Aorta (tissue), 5 donors: Measurements from ENCODE around the gene PIP5K1C. TPM values are rescaled to one million over a fixed set of nuclear protein-coding genes. Genes with fewer than 3 reads are reported as not detected.

ENCODE experiments used
- ATAC-seq: fragments of 200-7000 bp; cut with Tn5 transposase; one replicate; pipeline ENCODE4 v1.9.1; 2022; ENCODE audit warnings: moderate library complexity; ENCODE audit not compliant: low FRiP score
- DNase-seq, 2 donors: peaks; one replicate each; pipeline ENCODE4 v3.0.0-alpha.2; 2020
- H3K27ac ChIP-seq, 2 donors: one replicate each; pipeline ENCODE4 v1.5.1; 2013; ENCODE audit warnings: low read length in 2 of 2, mild to moderate bottlenecking in 2 of 2, moderate library complexity in 2 of 2, control low read depth in 1 of 2, inconsistent platforms in 1 of 2, low read depth in 1 of 2
- H3K27me3 ChIP-seq, 2 donors: one replicate each; pipeline ENCODE4 v1.6.1; 2013; ENCODE audit warnings: control low read depth in 1 of 2, low read length in 1 of 2, mild to moderate bottlenecking in 1 of 2, moderate library complexity in 1 of 2; ENCODE audit not compliant: insufficient read depth in 2 of 2, control insufficient read depth in 1 of 2
- H3K36me3 ChIP-seq, 2 donors: one replicate each; pipeline ENCODE4 v1.6.1; 2013; ENCODE audit warnings: control low read depth in 1 of 2, low read length in 1 of 2, mild to moderate bottlenecking in 1 of 2; ENCODE audit not compliant: insufficient read depth in 2 of 2, control insufficient read depth in 1 of 2
- H3K4me1 ChIP-seq, 2 donors: one replicate each; pipeline ENCODE4 v1.6.1; 2013; ENCODE audit warnings: low read length in 2 of 2, control low read depth in 1 of 2, mild to moderate bottlenecking in 1 of 2, moderate library complexity in 1 of 2; ENCODE audit not compliant: insufficient read depth in 2 of 2, control insufficient read depth in 1 of 2
- H3K4me3 ChIP-seq, 2 donors: one replicate each; pipeline ENCODE4 v1.5.1; 2013; ENCODE audit warnings: low read length in 2 of 2, control low read depth in 1 of 2, mild to moderate bottlenecking in 1 of 2
- H3K9me3 ChIP-seq: one replicate; pipeline ENCODE4 v1.6.1; 2013; ENCODE audit warnings: mild to moderate bottlenecking, low read length; ENCODE audit not compliant: control insufficient read depth
- WGBS, 2 donors: extraction: QIAGEN DNeasy Blood & Tissue Kit; methylation state at CpG; one replicate each; pipeline ENCODE4 v1.1.7; 2013; 5-methylcytosine and 5-hydroxymethylcytosine counted together
- intact Hi-C, 2 donors: fragments of 100-400 bp; cut with DNase I; formaldehyde crosslinking; loops; one replicate each; pipeline versions ENCODE4 v1.14.2 to v1.15.0; 2022
- polyA plus RNA-seq, 2 donors: library from polyadenylated mRNA; stranded (reverse); fragments of 200-250 nt; gene quantifications; one replicate each; pipeline ENCODE4 v1.2.3, GENCODE V29; 2013
- total RNA-seq, 2 donors: library from RNA; stranded (reverse); fragmentation: NEBNext Ultra II Directional; extraction: Animal tissue kit (Norgen Biotek cat#: 25700); gene quantifications; one replicate each; pipeline ENCODE4 v1.2.1, GENCODE V29; 2021
- donor health status: healthy with polysubstance abuse.
- donor health status: Bipolar disorder and iron deficiency.
- donor health status: DM: no; HTN: no; CAD: no.
- donor health status: DM: no; HTN: no; CAD: no.
- donor health status: DM: yes; HTN: yes; CAD: no.

PIP5K1C gene
- total and polyA plus RNA-seq, 4 donors: 25.2 to 83.3 (median 52.8) TPM

DNA sequence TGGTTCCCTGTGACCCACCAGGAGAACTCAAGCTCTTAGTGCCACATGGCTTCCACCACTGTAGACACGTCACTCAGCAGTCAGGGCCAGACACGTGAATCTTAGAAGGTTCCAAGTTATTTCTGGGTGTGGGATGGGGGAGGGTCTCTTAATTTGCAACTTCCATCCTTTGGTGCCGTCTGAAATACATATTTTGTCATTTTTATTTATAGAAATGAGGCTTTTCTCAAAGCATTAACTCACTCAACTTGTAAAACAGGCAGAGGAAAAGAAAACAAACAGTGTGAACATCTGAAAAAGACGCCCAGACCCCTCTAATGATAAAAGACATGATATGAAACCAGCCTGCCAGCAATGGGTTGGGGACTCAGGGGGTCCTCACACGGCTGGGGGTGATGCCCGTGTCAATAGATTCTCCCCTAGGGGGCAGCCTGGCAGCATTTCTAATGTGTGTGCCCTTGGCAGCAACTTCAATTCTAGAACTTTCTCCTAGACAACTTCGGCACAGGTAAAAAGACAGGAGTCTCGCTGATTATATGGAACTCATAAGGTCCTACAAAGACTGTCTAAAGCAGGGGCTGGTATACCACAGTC, 15.4 kb downstream of the PIP5K1C start:
- Histone ChIP-seq H3K4me1 (no peaks in the 10 kb centered on the region), H3K27me3 (no peaks in the 10 kb centered on the region), H3K27ac (no peak overlapping the region), H3K36me3 (no peaks in the 10 kb centered on the region), H3K4me3 (no peak overlapping the region), H3K9me3 (no peaks in the 10 kb centered on the region)
- intact Hi-C loops: no loop called here
- 17 to 29% methylated on average over 8 of the region's 8 CpGs for WGBS, 2 donors
- ATAC-seq (no peak), DNase-seq (no peak)

GRCh38 chr19:3684054-3684816, 16.0 kb downstream of the PIP5K1C start:
- intact Hi-C loops: no loop called here
- 80 to 84% methylated on average over 23 of the region's 23 CpGs for whole genome bisulfite sequencing, 2 donors
- H3K27ac ChIP-seq: no peak overlapping the region
- H3K9me3 ChIP-seq: no peaks in the 10 kb centered on the region
- H3K4me3 ChIP-seq: no peak overlapping the region
- ATAC-seq: no peak
- no peak for DNase-seq
- no peaks in the 10 kb centered on the region for H3K4me1 ChIP-seq
- H3K36me3 ChIP-seq: no peaks in the 10 kb centered on the region
- no peaks in the 10 kb centered on the region for H3K27me3 ChIP-seq

DNA sequence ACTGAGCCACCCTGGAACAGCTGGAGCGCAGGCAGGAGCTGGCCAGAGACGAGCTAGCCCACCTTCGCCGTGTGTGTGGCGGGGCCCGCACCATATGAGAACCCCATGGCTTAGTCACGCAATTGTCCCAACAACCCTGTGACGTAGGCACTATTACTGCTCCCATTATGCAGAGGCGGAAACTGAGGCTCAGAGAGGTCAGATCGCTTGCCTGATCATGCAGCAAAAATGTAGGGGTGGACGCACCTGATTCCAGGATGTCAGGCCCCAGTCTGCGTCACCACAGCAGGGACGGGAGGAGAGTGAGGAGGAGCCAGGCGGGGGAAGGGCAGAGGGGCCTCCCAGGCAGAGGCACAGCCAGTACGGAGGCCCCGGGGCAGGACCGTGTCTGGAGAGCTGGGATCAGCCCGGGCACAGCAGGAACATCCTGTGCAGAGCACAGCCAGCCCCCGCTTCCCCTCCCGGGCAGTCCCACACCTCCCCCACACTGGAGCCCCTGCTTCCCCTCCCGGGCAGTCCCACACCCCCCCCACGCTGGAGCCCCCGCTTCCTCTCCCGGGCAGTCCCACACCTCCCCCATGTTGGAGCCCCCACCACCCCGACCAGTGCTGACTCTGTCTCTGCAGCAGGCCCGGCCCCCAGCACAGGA, 16.7 kb downstream of the PIP5K1C start:
- no peaks in the 10 kb centered on the region for H3K4me1 ChIP-seq
- ATAC-seq (peak; percentile 20), DNase-seq (no peak)
- H3K9me3 ChIP-seq: no peaks in the 10 kb centered on the region
- WGBS, 2 donors: 68 to 71% methylated on average over 22 to 26 of the region's 26 CpGs
- H3K27ac ChIP-seq: no peak overlapping the region
- H3K27me3 ChIP-seq: no peaks in the 10 kb centered on the region
- intact Hi-C loops: no loop called here
- no peak overlapping the region for H3K4me3 ChIP-seq
- H3K36me3 ChIP-seq: no peaks in the 10 kb centered on the region

- intact Hi-C loops: no loop called here
- Histone ChIP-seq H3K27ac (no peak overlapping the region), H3K36me3 (no peaks in the 10 kb centered on the region), H3K4me3 (no peak overlapping the region), H3K9me3 (no peaks in the 10 kb centered on the region), H3K27me3 (no peaks in the 10 kb centered on the region), H3K4me1 (no peaks in the 10 kb centered on the region)
- DNase-seq (peak in 1 of 2 donors; percentile 53), ATAC-seq (no peak)
- 56 to 60% methylated on average over 17 of the region's 17 CpGs for WGBS, 2 donors
These were observed 17.4 kb downstream of the PIP5K1C start for GRCh38 chr19:3682741-3683404.

GRCh38 chr19:3682286-3682685, 18.0 kb downstream of the PIP5K1C start:
- Histone ChIP-seq H3K36me3 (no peaks in the 10 kb centered on the region), H3K4me1 (no peaks in the 10 kb centered on the region), H3K27ac (no peak overlapping the region), H3K4me3 (no peak overlapping the region), H3K27me3 (no peaks in the 10 kb centered on the region), H3K9me3 (no peaks in the 10 kb centered on the region)
- ATAC-seq (no peak), DNase-seq (no peak)
- WGBS, 2 donors: 90 to 95% methylated on average over 10 of the region's 10 CpGs
- intact Hi-C loops: no loop called here

- H3K9me3 ChIP-seq: no peaks in the 10 kb centered on the region
- no peaks in the 10 kb centered on the region for H3K27me3 ChIP-seq
- intact Hi-C loops: no loop called here
- H3K27ac ChIP-seq: no peak overlapping the region
- no peak for ATAC-seq
- DNase-seq: no peak
- 92 to 93% methylated on average over 12 of the region's 12 CpGs for WGBS, 2 donors
- H3K4me1 ChIP-seq: no peaks in the 10 kb centered on the region
- H3K36me3 ChIP-seq: no peaks in the 10 kb centered on the region
- H3K4me3 ChIP-seq: no peak overlapping the region
These were observed 19.3 kb downstream of the PIP5K1C start for GRCh38 chr19:3680939-3681338.

DNA sequence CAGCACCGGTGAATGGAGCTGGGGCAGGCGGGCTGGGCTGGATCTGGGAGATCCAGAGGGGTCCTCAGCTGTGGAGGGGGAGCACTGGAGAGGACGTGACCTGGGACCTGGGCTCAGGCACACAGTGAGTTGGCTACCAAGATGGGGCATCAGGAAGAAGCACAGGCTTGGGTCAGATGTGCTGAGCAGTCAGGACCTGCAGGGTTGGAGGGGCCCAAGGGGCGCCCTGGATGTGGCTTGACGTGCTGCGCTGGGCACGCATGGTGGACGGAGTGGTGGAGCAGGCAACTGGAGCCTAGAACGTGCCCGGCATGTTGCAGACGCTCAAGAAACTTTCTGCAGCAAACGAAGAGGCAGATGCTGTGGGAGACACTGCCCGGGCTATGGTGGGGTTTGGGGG, 20.7 kb downstream of the PIP5K1C start:
- H3K9me3 ChIP-seq: no peaks in the 10 kb centered on the region
- 89 to 94% methylated on average over 13 of the region's 13 CpGs for WGBS, 2 donors
- intact Hi-C loops: no loop called here
- DNase-seq: no peak
- no peaks in the 10 kb centered on the region for H3K27me3 ChIP-seq
- no peaks in the 10 kb centered on the region for H3K4me1 ChIP-seq
- no peaks in the 10 kb centered on the region for H3K36me3 ChIP-seq
- ATAC-seq: no peak
- H3K4me3 ChIP-seq: no peak overlapping the region
- no peak overlapping the region for H3K27ac ChIP-seq

GRCh38 chr19:3679138-3679537, 21.1 kb downstream of the PIP5K1C start:
- intact Hi-C loops: no loop called here
- Histone ChIP-seq H3K9me3 (no peaks in the 10 kb centered on the region), H3K27me3 (no peaks in the 10 kb centered on the region), H3K36me3 (no peaks in the 10 kb centered on the region), H3K4me1 (no peaks in the 10 kb centered on the region), H3K4me3 (no peak overlapping the region), H3K27ac (no peak overlapping the region)
- DNase-seq (no peak), ATAC-seq (no peak)
- 87 to 91% methylated on average over 12 of the region's 12 CpGs for whole genome bisulfite sequencing, 2 donors
